Gastrocnemius medialis (tissue), 4 donors: ENCODE data around the gene SCGB1D1. TPM values are rescaled to one million over a fixed set of nuclear protein-coding genes. Genes with fewer than 3 reads are reported as not detected.
"Not testable (repeated sequence)": the region's sequence is repeated elsewhere in the genome, so short reads cannot be mapped to it uniquely, and the experiment has no call there.

ENCODE experiments used
- ATAC-seq, 2 donors: fragments of 150-250 bp; one replicate each; pipeline ENCODE4 v1.9.1; 2016
- DNase-seq, 2 donors: peaks; one replicate each; pipeline ENCODE4 v3.0.0-alpha.2; 2019
- H3K27ac ChIP-seq, 4 donors: fragments of 200-600 bp; sonication (generic); 1 replicate in 1 of 4; 2 replicates in 3 of 4; pipeline ENCODE4 v1.5.1; 2016 to 2018; ENCODE audit warnings: mild to moderate bottlenecking in 2 of 4, moderate library complexity in 1 of 4
- H3K27me3 ChIP-seq, 3 donors: fragments of 200-600 bp; sonication (generic) in 2 of 3; 1 replicate in 1 of 3; 2 replicates in 2 of 3; pipeline versions ENCODE4 v1.5.1 to v1.6.0; 2016 to 2019; ENCODE audit warnings: mild to moderate bottlenecking in 1 of 3, moderate library complexity in 1 of 3
- H3K36me3 ChIP-seq, 2 donors: fragments of 200-600 bp; sonication (generic) in 1 of 2; one replicate each; pipeline ENCODE4 v1.5.1; 2017 to 2018
- H3K4me1 ChIP-seq, 2 donors: fragments of 200-600 bp; sonication (generic) in 1 of 2; one replicate each; pipeline ENCODE4 v1.5.1; 2016 to 2017; ENCODE audit warnings: mild to moderate bottlenecking in 2 of 2
- H3K4me3 ChIP-seq, 4 donors: fragments of 200-600 bp; sonication (generic) in 3 of 4; 1 replicate in 1 of 4; 2 replicates in 3 of 4; pipeline ENCODE4 v1.5.1; 2016 to 2019; ENCODE audit warnings: mild to moderate bottlenecking in 2 of 4
- H3K9me3 ChIP-seq, 3 donors: fragments of 200-600 bp; sonication (generic) in 2 of 3; 1 replicate in 1 of 3; 2 replicates in 2 of 3; pipeline ENCODE4 v1.5.1; 2016 to 2019
- POLR2A ChIP-seq, 2 donors: fragments of 450-650 bp; IDR thresholded peaks; one replicate each; pipeline ENCODE4 v1.6.1; 2017; ENCODE audit warnings: antibody characterized with exemption in 2 of 2, mild to moderate bottlenecking in 2 of 2, moderate library complexity in 2 of 2
- in situ Hi-C, 4 donors: fragments of 200-750 bp; cut with MboI; loops; one replicate each; pipeline versions ENCODE4 v1.15.0 to v1.8.0; 2017; ENCODE audit warnings: low sequenced_read_pairs in 4 of 4
- intact Hi-C: fragments of 100-400 bp; cut with DNase I; formaldehyde crosslinking; loops from one replicate; pipeline ENCODE4 v1.15.1; 2023; ENCODE audit warnings: low total_unique reads
- total RNA-seq, 4 donors: library from RNA; depleted of rRNA; stranded (reverse); fragments of >200 nt; gene quantifications; one replicate each; pipeline versions ENCODE4 v1.1.0 to v1.2.3, GENCODE V29; 2016
- TF ChIP-seq, protein P1 (sequence below), 5 experiments: fragments of 450-650 bp in 3 of 5; fragments of 200-600 bp in 2 of 5; sonication (generic) in 2 of 5; IDR thresholded peaks in 4 of 5; conservative IDR thresholded peaks in 1 of 5; 1 replicate in 4 of 5; 2 replicates in 1 of 5; pipeline ENCODE4 v1.5.1; 2016 to 2019; ENCODE audit warnings: antibody characterized with exemption in 5 of 5, mild to moderate bottlenecking in 3 of 5, moderate library complexity in 3 of 5

Gene SCGB1D1
- total RNA-seq, 4 donors from 2014 or later, result not detected

DNA sequence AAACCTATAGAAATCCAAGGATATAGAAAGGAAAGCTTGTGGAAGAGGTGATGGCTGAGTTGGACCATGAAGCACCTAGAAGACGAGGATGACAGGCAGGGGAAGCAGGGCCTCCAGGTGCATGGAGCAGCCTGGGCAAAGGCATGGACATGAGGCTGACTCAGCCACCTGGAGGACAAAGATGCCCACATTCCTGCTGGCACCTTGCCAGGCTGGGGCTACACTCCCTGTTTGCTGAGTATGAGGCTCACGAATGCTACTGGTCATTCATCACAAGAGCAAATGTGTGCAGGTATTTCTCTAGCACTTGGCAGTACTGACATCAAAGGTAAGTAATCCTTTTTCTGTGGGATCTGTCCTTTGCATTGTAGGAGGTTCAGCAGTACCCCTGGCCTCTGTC, 11.4 kb downstream of the SCGB1D1 start:
- no peaks in the 10 kb centered on the region for H3K9me3 ChIP-seq
- in situ Hi-C loops, result no loop called here
- ATAC-seq, result no peak
- H3K36me3 ChIP-seq, result no peaks in the 10 kb centered on the region
- intact Hi-C loops, result no loop called here
- no peak for DNase-seq
- H3K27ac ChIP-seq, result no peak overlapping the region
- TF ChIP-seq, protein P1, sequence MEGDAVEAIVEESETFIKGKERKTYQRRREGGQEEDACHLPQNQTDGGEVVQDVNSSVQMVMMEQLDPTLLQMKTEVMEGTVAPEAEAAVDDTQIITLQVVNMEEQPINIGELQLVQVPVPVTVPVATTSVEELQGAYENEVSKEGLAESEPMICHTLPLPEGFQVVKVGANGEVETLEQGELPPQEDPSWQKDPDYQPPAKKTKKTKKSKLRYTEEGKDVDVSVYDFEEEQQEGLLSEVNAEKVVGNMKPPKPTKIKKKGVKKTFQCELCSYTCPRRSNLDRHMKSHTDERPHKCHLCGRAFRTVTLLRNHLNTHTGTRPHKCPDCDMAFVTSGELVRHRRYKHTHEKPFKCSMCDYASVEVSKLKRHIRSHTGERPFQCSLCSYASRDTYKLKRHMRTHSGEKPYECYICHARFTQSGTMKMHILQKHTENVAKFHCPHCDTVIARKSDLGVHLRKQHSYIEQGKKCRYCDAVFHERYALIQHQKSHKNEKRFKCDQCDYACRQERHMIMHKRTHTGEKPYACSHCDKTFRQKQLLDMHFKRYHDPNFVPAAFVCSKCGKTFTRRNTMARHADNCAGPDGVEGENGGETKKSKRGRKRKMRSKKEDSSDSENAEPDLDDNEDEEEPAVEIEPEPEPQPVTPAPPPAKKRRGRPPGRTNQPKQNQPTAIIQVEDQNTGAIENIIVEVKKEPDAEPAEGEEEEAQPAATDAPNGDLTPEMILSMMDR (IDR thresholded peaks at IDR 0.05 in 4 of 5, conservative IDR thresholded peaks at IDR 0.05 in 1 of 5), result no peak
- TF ChIP-seq POLR2A (IDR thresholded peaks at IDR 0.05), result no peak
- no peak overlapping the region for H3K4me3 ChIP-seq
- H3K27me3 ChIP-seq, result no peaks in the 10 kb centered on the region
- no peaks in the 10 kb centered on the region for H3K4me1 ChIP-seq

DNA sequence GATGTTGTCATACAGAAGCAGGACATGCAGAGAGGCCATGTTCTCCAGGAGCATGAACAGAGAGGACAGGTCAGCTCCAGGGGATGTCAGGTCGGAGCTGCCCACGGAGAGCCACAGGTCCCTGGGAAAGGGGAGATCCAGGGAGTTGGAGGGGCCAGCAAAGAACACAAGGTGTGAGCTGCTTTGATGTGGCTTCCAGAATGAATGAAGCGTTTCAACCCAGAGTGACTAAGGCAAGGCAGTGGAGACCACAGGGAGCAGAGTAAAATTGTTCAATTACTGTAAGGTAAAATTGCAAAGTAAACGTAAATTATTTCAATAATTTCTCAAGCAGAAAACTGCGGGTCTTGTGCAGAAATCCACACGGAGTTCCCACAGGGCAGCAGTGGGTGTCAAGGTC, 12.9 kb downstream of the SCGB1D1 start:
- no peaks in the 10 kb centered on the region for H3K27me3 ChIP-seq
- ATAC-seq, result no peak
- in situ Hi-C loops (no loop called here), intact Hi-C loops (no loop called here)
- TF ChIP-seq, protein P1 (IDR thresholded peaks at IDR 0.05 in 4 of 5, conservative IDR thresholded peaks at IDR 0.05 in 1 of 5), result no peak
- no peak for TF ChIP-seq POLR2A (IDR thresholded peaks at IDR 0.05)
- no peaks in the 10 kb centered on the region for H3K4me1 ChIP-seq
- H3K36me3 ChIP-seq, result no peaks in the 10 kb centered on the region
- DNase-seq, result no peak
- no peaks in the 10 kb centered on the region for H3K9me3 ChIP-seq
- no peak overlapping the region for H3K27ac ChIP-seq
- H3K4me3 ChIP-seq, result no peak overlapping the region

DNA sequence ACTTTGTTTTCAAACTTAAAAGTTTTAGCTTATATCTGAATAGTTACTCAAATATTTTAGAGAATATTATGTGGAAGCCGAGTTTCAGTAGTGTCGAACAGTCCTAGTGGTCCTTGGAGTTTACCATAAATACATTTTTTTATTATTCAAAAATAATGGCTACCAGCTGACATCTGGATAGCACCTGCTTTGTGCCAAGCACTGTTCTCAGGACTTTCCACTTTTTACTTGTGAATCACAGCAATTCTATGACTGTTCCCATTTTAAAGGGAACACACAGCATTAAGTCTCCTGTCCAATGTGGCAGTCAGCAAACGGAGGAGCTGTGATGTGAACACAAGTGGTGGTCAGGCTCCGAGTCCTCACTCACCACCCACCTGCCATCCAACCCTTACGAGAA, 14.4 kb downstream of the SCGB1D1 start:
- Histone ChIP-seq H3K27me3 (no peaks in the 10 kb centered on the region), H3K4me1 (no peaks in the 10 kb centered on the region), H3K27ac (no peak overlapping the region), H3K36me3 (no peaks in the 10 kb centered on the region), H3K4me3 (no peak overlapping the region), H3K9me3 (no peaks in the 10 kb centered on the region)
- no peak for DNase-seq
- no peak for ATAC-seq
- TF ChIP-seq, protein P1 (IDR thresholded peaks at IDR 0.05 in 4 of 5, conservative IDR thresholded peaks at IDR 0.05 in 1 of 5), result no peak
- no peak for TF ChIP-seq POLR2A (IDR thresholded peaks at IDR 0.05)
- in situ Hi-C loops, result no loop called here
- intact Hi-C loops, result no loop called here

DNA sequence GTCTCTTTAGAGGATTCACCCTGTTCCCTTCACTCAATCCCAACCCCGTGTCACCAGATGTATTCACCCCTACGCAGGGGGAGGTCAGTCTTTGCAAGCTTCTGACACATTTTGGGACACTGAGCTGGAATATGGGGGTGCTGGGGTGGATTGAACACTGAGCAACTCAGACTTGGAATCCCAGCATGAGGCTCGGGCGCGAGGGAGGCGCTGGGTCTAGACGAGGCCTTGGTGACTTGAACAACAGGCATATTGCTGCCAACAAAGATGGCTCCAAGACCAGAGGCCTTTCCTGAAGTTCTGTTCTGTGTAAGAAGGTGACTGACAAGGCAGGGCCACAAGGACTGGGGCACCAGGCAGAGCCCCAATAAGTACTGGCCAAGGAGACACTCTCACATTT, 15.4 kb downstream of the SCGB1D1 start:
- no peak overlapping the region for H3K4me3 ChIP-seq
- H3K27ac ChIP-seq, result no peak overlapping the region
- intact Hi-C loops (no loop called here), in situ Hi-C loops (no loop called here)
- TF ChIP-seq, protein P1 (IDR thresholded peaks at IDR 0.05 in 4 of 5, conservative IDR thresholded peaks at IDR 0.05 in 1 of 5), result no peak
- no peak for TF ChIP-seq POLR2A (IDR thresholded peaks at IDR 0.05)
- no peaks in the 10 kb centered on the region for H3K27me3 ChIP-seq
- H3K36me3 ChIP-seq, result no peaks in the 10 kb centered on the region
- no peaks in the 10 kb centered on the region for H3K4me1 ChIP-seq
- no peaks in the 10 kb centered on the region for H3K9me3 ChIP-seq
- no peak for DNase-seq
- ATAC-seq, result no peak

DNA sequence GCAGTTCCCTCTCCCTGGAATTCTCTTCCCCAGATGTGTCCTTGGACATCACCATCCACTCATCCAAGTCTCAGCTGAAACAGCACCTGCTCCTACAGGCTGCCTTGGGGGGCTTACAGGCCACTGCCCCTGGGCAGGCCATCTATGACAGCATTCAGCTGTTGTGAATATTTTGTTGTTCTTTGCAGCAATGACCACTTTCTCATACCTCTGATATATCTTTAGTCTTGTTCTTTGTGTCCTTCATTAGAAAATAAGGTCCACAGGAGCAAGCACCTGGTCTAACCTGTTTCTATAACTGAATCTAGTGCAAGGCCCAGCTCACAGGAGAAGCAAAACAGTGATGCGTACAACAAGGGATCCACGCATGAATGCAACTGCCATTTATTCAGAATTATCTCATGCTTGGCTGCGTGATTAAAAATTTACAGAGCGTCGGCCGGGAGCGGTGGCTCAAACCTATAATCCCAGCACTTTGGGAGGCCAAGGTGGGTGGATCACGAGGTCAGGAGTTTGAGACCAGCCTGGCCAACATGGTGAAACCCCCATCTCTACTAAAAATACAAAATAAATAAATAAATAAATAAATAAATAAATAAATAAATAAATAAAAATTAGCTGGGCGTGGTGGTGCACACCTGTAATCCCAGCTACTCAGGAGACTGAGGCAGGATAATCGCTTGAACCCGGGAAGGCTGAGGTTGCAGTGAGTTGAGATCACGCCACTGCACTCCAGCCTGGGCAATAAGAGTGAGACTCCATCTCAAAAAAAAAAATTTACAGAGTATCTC, 16.5 kb downstream of the SCGB1D1 start:
- ATAC-seq, in situ Hi-C loops, intact Hi-C loops, H3K4me3 ChIP-seq, H3K9me3 ChIP-seq, H3K4me1 ChIP-seq, DNase-seq, H3K27ac ChIP-seq, H3K27me3 ChIP-seq, H3K36me3 ChIP-seq: not testable (repeated sequence)
